HL-60 (cell line): ENCODE data around the gene NF2.
"Not testable (repeated sequence)": the region's sequence is repeated elsewhere in the genome, so short reads cannot be mapped to it uniquely, and the experiment has no call there.

Source experiments
- CTCF ChIP-seq: IDR thresholded peaks from one replicate; pipeline ENCODE4 v1.5.1; 2011; ENCODE audit warnings: low read length, control low read depth, inconsistent platforms; ENCODE audit not compliant: insufficient read depth
- GABPA ChIP-seq: IDR thresholded peaks from 2 replicates; pipeline ENCODE4 v1.6.1; 2012; ENCODE audit warnings: low read depth
- POLR2AphosphoS5 ChIP-seq: IDR thresholded peaks from 2 replicates; pipeline ENCODE4 v1.6.1; 2012; ENCODE audit warnings: low read depth
- SPI1 ChIP-seq: IDR thresholded peaks from 2 replicates; pipeline ENCODE4 v1.6.1; 2012; ENCODE audit warnings: low read depth, mild to moderate bottlenecking, borderline replicate concordance

GRCh38 chr22:29597871-29598683 lies 5.4 kb upstream of the NF2 start:
- not testable (repeated sequence) for TF ChIP-seq CTCF, POLR2AphosphoS5, SPI1, GABPA
